GM21423 (cell line): ENCODE results near the gene OBI1.
"Not testable (repeated sequence)": the region's sequence is repeated elsewhere in the genome, so short reads cannot be mapped to it uniquely, and the experiment has no call there.

Experiments
- ATAC-seq: cut with Tn5 transposase; IDR thresholded peaks from one replicate; pipeline ENCODE4 v1.9.1; 2021; ENCODE audit warnings: mild to moderate bottlenecking, moderate library complexity; ENCODE audit not compliant: unreplicated experiment

OBI1 gene

GRCh38 chr13:78649997-78650716 lies 8.8 kb downstream of the OBI1 start:
- no peak for ATAC-seq

GRCh38 chr13:78647109-78647678 lies 11.8 kb downstream of the OBI1 start:
- not testable (repeated sequence) for ATAC-seq

- no peak for ATAC-seq
These were observed 20.7 kb downstream of the OBI1 start for GRCh38 chr13:78638216-78638615.

- no peak for ATAC-seq
These were observed 22.5 kb downstream of the OBI1 start for GRCh38 chr13:78636495-78636894.

- ATAC-seq: no peak
These were observed 26.0 kb downstream of the OBI1 start for GRCh38 chr13:78632996-78633395.

GRCh38 chr13:78631077-78631476 lies 27.9 kb downstream of the OBI1 start:
- no peak for ATAC-seq

- no peak for ATAC-seq
These were observed 28.4 kb downstream of the OBI1 start for GRCh38 chr13:78630511-78630910.

- ATAC-seq: no peak
These were observed 33.6 kb downstream of the OBI1 start for GRCh38 chr13:78625384-78625783.

GRCh38 chr13:78623132-78623531 lies 35.8 kb downstream of the OBI1 start:
- no peak for ATAC-seq

- no peak for ATAC-seq
These were observed 38.0 kb downstream of the OBI1 start for GRCh38 chr13:78620936-78621470.

- no peak for ATAC-seq
These were observed 40.5 kb downstream of the OBI1 start for GRCh38 chr13:78618411-78618810.

GRCh38 chr13:78611040-78611439 lies 47.9 kb downstream of the OBI1 start:
- ATAC-seq: no peak

- no peak for ATAC-seq
These were observed 48.5 kb downstream of the OBI1 start for GRCh38 chr13:78610381-78610883.

- no peak for ATAC-seq
These were observed 49.3 kb downstream of the OBI1 start for GRCh38 chr13:78609464-78610205.

- ATAC-seq: no peak
These were observed 50.1 kb downstream of the OBI1 start for GRCh38 chr13:78608688-78609463.

GRCh38 chr13:78608252-78608687 lies 50.7 kb downstream of the OBI1 start:
- ATAC-seq: no peak

- ATAC-seq: no peak
These were observed 51.3 kb downstream of the OBI1 start for GRCh38 chr13:78607409-78608251.

- ATAC-seq: no peak
These were observed 52.2 kb downstream of the OBI1 start for GRCh38 chr13:78606471-78607408.
